Neural progenitor cell (in vitro differentiated cells): ENCODE data around the gene CREBL2. TPM values are rescaled to one million over a fixed set of nuclear protein-coding genes. Genes with fewer than 3 reads are reported as not detected.

ENCODE experiments used
- DNase-seq: peaks from one replicate; pipeline ENCODE4 v3.0.0-alpha.2; 2016; ENCODE audit warnings: low spot score
- H2AFZ ChIP-seq: fragments of 200-600 bp; sonication (generic); replicated peaks from 2 replicates; pipeline ENCODE4 v1.6.1; 2016; ENCODE audit warnings: antibody characterized with exemption
- H3F3A ChIP-seq: fragments of 200-600 bp; sonication (generic); 2 replicates; pipeline ENCODE4 v1.6.1; 2016; ENCODE audit warnings: antibody characterized with exemption, low read depth
- H3K27ac ChIP-seq: fragments of 200-600 bp; sonication (generic); 2 replicates; pipeline ENCODE4 v1.5.1; 2016; ENCODE audit warnings: mild to moderate bottlenecking
- H3K27me3 ChIP-seq: fragments of 200-600 bp; sonication (generic); 2 replicates; pipeline ENCODE4 v1.6.1; 2016; ENCODE audit warnings: mild to moderate bottlenecking, moderate library complexity
- H3K36me3 ChIP-seq: fragments of 200-600 bp; sonication (generic); 2 replicates; pipeline ENCODE4 v1.5.1; 2016
- H3K4me1 ChIP-seq: fragments of 200-600 bp; sonication (generic); 2 replicates; pipeline ENCODE4 v1.6.1; 2016; ENCODE audit warnings: mixed run types
- H3K4me2 ChIP-seq: fragments of 200-600 bp; sonication (generic); 2 replicates; pipeline ENCODE4 v1.6.1; 2016
- H3K4me3 ChIP-seq: fragments of 200-600 bp; sonication (generic); 2 replicates; pipeline ENCODE4 v1.5.1; 2016
- H3K79me2 ChIP-seq: fragments of 200-600 bp; sonication (generic); 2 replicates; pipeline ENCODE4 v1.6.1; 2016; ENCODE audit warnings: low read depth
- H3K9ac ChIP-seq: fragments of 200-600 bp; sonication (generic); 2 replicates; pipeline ENCODE4 v1.6.1; 2016
- H3K9me3 ChIP-seq: fragments of 200-600 bp; sonication (generic); 2 replicates; pipeline ENCODE4 v1.5.1; 2016; ENCODE audit warnings: low read depth
- H4K20me1 ChIP-seq: fragments of 200-600 bp; sonication (generic); 2 replicates; pipeline ENCODE4 v1.6.1; 2016; ENCODE audit warnings: low read depth
- H3K27ac Mint-ChIP-seq: 3 replicates; pipeline ENCODE4 v1.8.0; 2021; ENCODE audit warnings: mixed read lengths
- H3K27me3 Mint-ChIP-seq: 2 replicates; pipeline ENCODE4 v1.8.0; 2022; ENCODE audit warnings: low read depth, mild to moderate bottlenecking, inconsistent platforms, moderate library complexity, mixed read lengths; ENCODE audit not compliant: insufficient read depth
- H3K36me3 Mint-ChIP-seq: 3 replicates; pipeline ENCODE4 v1.8.0; 2021; ENCODE audit warnings: mixed read lengths
- H3K4me1 Mint-ChIP-seq: 3 replicates; pipeline ENCODE4 v1.8.0; 2021; ENCODE audit warnings: mixed read lengths
- H3K4me3 Mint-ChIP-seq: 3 replicates; pipeline ENCODE4 v1.8.0; 2021; ENCODE audit warnings: mild to moderate bottlenecking, moderate library complexity, mixed read lengths
- H3K9me3 Mint-ChIP-seq: 3 replicates; pipeline ENCODE4 v1.8.0; 2020; ENCODE audit warnings: mixed read lengths
- EZH2 ChIP-seq: fragments of 200-600 bp; sonication (generic); IDR thresholded peaks from 2 replicates; pipeline ENCODE4 v1.6.1; 2017; ENCODE audit warnings: antibody characterized with exemption, mild to moderate bottlenecking, moderate library complexity
- EZH2phosphoT487 ChIP-seq: fragments of 200-600 bp; sonication (generic); IDR thresholded peaks from 2 replicates; pipeline ENCODE4 v1.6.1; 2017; ENCODE audit warnings: antibody characterized with exemption
- total RNA-seq: library from RNA; depleted of rRNA; stranded (reverse); fragments of >200 nt; gene quantifications from 2 replicates; pipeline ENCODE4 v1.2.3, GENCODE V29; 2015; ENCODE audit warnings: low replicate concordance
- TF ChIP-seq, protein P1 (sequence below): fragments of 200-600 bp; sonication (generic); IDR thresholded peaks from 2 replicates; pipeline ENCODE4 v1.5.1; 2017; ENCODE audit warnings: antibody characterized with exemption, mild to moderate bottlenecking

The CREBL2 gene
- total RNA-seq, 1 donor from 2014 or later: 31.4 TPM

DNA sequence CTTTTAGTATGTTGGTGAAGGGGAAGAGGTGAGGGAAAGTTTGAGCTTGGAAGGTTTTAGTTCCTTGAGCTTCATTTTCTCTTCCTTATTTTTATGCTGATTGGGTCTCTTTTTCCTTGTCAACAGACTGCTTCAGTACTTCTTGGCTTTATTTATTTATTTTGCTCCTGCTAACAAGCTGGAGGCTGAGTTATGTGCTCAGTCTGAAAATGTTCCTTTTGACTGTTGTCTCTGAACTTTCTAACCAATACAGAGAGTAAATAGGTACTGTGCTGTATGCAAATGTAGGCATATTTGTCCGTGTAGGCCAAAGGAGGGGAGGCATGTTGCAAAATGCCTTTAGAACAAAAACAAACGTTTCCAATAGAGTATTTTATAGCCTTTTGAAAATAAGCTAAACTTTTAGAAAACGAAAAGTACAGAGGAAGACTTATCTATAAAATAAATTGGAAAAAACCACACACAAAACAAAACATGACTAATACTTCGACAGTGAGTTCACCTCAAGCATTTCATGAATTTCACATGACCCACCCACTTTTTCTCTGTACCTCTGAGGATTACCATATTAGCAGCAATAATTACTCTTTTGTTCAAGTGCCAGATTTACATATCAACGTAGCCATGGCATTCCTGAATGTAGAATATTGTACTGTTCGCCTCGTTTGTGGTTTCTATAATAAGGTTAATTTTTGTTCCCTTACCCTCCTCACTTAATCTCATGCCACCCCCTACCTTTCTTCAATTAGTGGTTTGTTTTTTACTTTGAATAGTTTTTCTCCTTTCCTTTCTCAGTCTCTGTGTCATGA is 4.7 kb upstream of the CREBL2 start:
- Histone ChIP-seq H3K27me3 (no peaks in the 10 kb centered on the region), H2AFZ (peak overlapping the region; percentile 51), H3F3A (peaks cover 16% of the 10 kb centered on the region), H3K79me2 (no peaks in the 10 kb centered on the region), H4K20me1 (no peaks in the 10 kb centered on the region), H3K9ac (no peak overlapping the region), H3K4me3 (no peak overlapping the region), H3K36me3 (no peaks in the 10 kb centered on the region), H3K4me2 (no peak overlapping the region), H3K9me3 (no peaks in the 10 kb centered on the region), H3K4me1 (peaks cover 5% of the 10 kb centered on the region), H3K27ac (no peak overlapping the region)
- no peak for DNase-seq
- H3K4me1 Mint-ChIP-seq: peaks cover 2% of the 10 kb centered on the region
- no peak overlapping the region for H3K4me3 Mint-ChIP-seq
- H3K27me3 Mint-ChIP-seq: peaks cover 4% of the 10 kb centered on the region
- H3K27ac Mint-ChIP-seq: no peak overlapping the region
- H3K36me3 Mint-ChIP-seq: no peaks in the 10 kb centered on the region
- no peaks in the 10 kb centered on the region for H3K9me3 Mint-ChIP-seq
- TF ChIP-seq EZH2: no peak
- TF ChIP-seq, protein P1, sequence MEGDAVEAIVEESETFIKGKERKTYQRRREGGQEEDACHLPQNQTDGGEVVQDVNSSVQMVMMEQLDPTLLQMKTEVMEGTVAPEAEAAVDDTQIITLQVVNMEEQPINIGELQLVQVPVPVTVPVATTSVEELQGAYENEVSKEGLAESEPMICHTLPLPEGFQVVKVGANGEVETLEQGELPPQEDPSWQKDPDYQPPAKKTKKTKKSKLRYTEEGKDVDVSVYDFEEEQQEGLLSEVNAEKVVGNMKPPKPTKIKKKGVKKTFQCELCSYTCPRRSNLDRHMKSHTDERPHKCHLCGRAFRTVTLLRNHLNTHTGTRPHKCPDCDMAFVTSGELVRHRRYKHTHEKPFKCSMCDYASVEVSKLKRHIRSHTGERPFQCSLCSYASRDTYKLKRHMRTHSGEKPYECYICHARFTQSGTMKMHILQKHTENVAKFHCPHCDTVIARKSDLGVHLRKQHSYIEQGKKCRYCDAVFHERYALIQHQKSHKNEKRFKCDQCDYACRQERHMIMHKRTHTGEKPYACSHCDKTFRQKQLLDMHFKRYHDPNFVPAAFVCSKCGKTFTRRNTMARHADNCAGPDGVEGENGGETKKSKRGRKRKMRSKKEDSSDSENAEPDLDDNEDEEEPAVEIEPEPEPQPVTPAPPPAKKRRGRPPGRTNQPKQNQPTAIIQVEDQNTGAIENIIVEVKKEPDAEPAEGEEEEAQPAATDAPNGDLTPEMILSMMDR: no peak

DNA sequence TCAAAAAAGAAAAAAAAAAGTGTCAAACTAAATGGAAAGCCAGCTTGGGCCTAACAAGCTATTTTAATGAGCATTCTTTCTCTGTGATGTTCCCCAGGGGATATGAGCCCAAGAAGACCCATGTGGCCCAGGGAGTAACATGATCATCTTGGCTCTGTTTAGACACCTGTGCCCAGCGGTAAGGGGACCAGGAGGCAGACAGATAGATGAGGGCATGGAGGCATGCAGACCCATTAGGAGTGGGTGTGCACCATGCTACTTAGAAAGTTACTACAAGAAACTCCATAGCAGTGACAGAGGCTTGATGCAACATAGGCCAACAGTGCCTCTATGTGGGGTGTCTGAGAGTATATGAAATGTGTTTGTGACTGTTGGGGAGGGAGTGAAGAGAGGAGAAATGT is 3.1 kb upstream of the CREBL2 start:
- H3K4me3 Mint-ChIP-seq: peak overlapping the region; percentile 16
- peaks cover 4% of the 10 kb centered on the region for H3K27me3 Mint-ChIP-seq
- no peaks in the 10 kb centered on the region for H3K9me3 Mint-ChIP-seq
- Histone ChIP-seq H3K79me2 (peaks cover 13% of the 10 kb centered on the region), H3K4me1 (peaks cover 16% of the 10 kb centered on the region), H3K9ac (no peak overlapping the region), H3K4me2 (no peak overlapping the region), H3K36me3 (no peaks in the 10 kb centered on the region), H3K27me3 (no peaks in the 10 kb centered on the region), H3F3A (peaks cover 29% of the 10 kb centered on the region), H3K4me3 (no peak overlapping the region), H3K9me3 (no peaks in the 10 kb centered on the region), H3K27ac (no peak overlapping the region), H4K20me1 (no peaks in the 10 kb centered on the region), H2AFZ (no peak overlapping the region)
- H3K27ac Mint-ChIP-seq: peak overlapping the region; percentile 5
- TF ChIP-seq, protein P1: no peak
- TF ChIP-seq EZH2 (no peak), EZH2phosphoT487 (no peak)
- H3K36me3 Mint-ChIP-seq: no peaks in the 10 kb centered on the region
- H3K4me1 Mint-ChIP-seq: peaks cover 14% of the 10 kb centered on the region
- no peak for DNase-seq

DNA sequence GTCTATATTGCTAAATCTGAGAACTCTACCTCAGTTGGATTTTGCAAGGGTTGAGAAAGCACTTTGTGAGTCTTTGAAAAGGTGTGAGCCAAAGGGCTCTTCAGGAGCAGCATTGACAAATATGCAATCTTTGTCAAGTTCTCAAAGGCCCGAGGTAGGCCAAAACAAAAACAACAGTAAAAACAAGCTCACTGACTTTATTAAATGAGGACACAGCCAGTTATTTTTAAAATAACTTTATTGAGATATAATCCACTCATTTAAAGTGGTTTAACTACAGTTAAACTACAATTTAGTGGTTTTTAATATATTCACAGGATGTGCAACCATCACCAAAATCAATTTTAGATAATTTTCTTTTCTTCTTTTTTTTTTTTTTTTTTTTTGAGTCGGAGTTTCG is 2.0 kb upstream of the CREBL2 start:
- no peak overlapping the region for H3K4me3 ChIP-seq
- no peaks in the 10 kb centered on the region for H3K9me3 ChIP-seq
- peaks cover 29% of the 10 kb centered on the region for H3F3A ChIP-seq
- Mint-ChIP-seq H3K27me3 (peaks cover 4% of the 10 kb centered on the region), H3K36me3 (no peaks in the 10 kb centered on the region), H3K4me1 (peaks cover 16% of the 10 kb centered on the region), H3K4me3 (no peak overlapping the region), H3K9me3 (no peaks in the 10 kb centered on the region), H3K27ac (no peak overlapping the region)
- peaks cover 16% of the 10 kb centered on the region for H3K4me1 ChIP-seq
- no peaks in the 10 kb centered on the region for H4K20me1 ChIP-seq
- TF ChIP-seq EZH2phosphoT487 (no peak), EZH2 (no peak)
- TF ChIP-seq, protein P1: no peak
- H3K9ac ChIP-seq: no peak overlapping the region
- H3K27ac ChIP-seq: no peak overlapping the region
- H3K4me2 ChIP-seq: no peak overlapping the region
- no peaks in the 10 kb centered on the region for H3K27me3 ChIP-seq
- no peak overlapping the region for H2AFZ ChIP-seq
- no peaks in the 10 kb centered on the region for H3K36me3 ChIP-seq
- DNase-seq: no peak
- H3K79me2 ChIP-seq: peaks cover 21% of the 10 kb centered on the region
